HCT116 (cell line): ENCODE measurements around the gene FAM219A.

Experiments
- CTCF ChIP-seq, 3 experiments: fragments of 200-600 bp in 1 of 3; sonication (generic) in 1 of 3; IDR thresholded peaks in 2 of 3; conservative IDR thresholded peaks in 1 of 3; 2 replicates each; pipeline ENCODE4 v1.5.1; 2012 to 2017; ENCODE audit warnings: low read depth in 2 of 3, low read length in 2 of 3, antibody characterized with exemption in 1 of 3, borderline replicate concordance in 1 of 3, control low read depth in 1 of 3, mild to moderate bottlenecking in 1 of 3, mixed read lengths in 1 of 3, mixed run types in 1 of 3, moderate library complexity in 1 of 3; ENCODE audit not compliant: insufficient read depth in 1 of 3
- EGR1 ChIP-seq: IDR thresholded peaks from 2 replicates; pipeline ENCODE4 v1.6.1; 2012; ENCODE audit warnings: low read depth
- EZH2 ChIP-seq: fragments of 200-600 bp; sonication (generic); IDR thresholded peaks from 2 replicates; pipeline ENCODE4 v1.6.1; 2017; ENCODE audit warnings: antibody characterized with exemption, mixed run types
- POLR2A ChIP-seq: IDR thresholded peaks from 2 replicates; pipeline ENCODE4 v1.7.0; 2011; ENCODE audit warnings: borderline replicate concordance; ENCODE audit not compliant: insufficient read depth, insufficient read length; ENCODE audit errors: extremely low read depth
- POLR2AphosphoS5 ChIP-seq: IDR thresholded peaks from 2 replicates; pipeline ENCODE4 v1.6.1; 2011; ENCODE audit warnings: mild to moderate bottlenecking, low read depth, low read length, moderate library complexity
- SIN3A ChIP-seq: IDR thresholded peaks from 2 replicates; pipeline ENCODE4 v1.6.1; 2012; ENCODE audit warnings: low read depth
- TCF7L2 ChIP-seq: IDR thresholded peaks from 2 replicates; pipeline ENCODE4 v1.7.0; 2011; ENCODE audit warnings: borderline replicate concordance, inconsistent platforms; ENCODE audit not compliant: insufficient read depth, insufficient read length; ENCODE audit errors: extremely low read depth
- ZBTB33 ChIP-seq: IDR thresholded peaks from 2 replicates; pipeline ENCODE4 v1.6.1; 2011; ENCODE audit warnings: mild to moderate bottlenecking, low read length, moderate library complexity; ENCODE audit not compliant: insufficient replicate concordance; ENCODE audit errors: extremely low read depth
- ZNF274 ChIP-seq: fragments of 200-500 bp; sonication (Bioruptor generic); IDR thresholded peaks from 2 replicates; pipeline ENCODE4 v1.6.1; 2014; ENCODE audit warnings: mild to moderate bottlenecking, low read depth, low read length, inconsistent platforms
- TF ChIP-seq, protein P1 (sequence below): IDR thresholded peaks from 2 replicates; pipeline ENCODE4 v1.6.1; 2012

GRCh38 chr9:34446951-34447350 lies 11.4 kb downstream of the FAM219A start:
- no peak for TF ChIP-seq CTCF (IDR thresholded peaks at IDR 0.05 in 2 of 3, conservative IDR thresholded peaks at IDR 0.05 in 1 of 3; ENCODE audit: borderline replicate concordance in 1 of 3, insufficient read depth in 1 of 3, low read depth in 2 of 3, low read length in 2 of 3)
- TF ChIP-seq POLR2A, result no peak
- no peak for TF ChIP-seq ZBTB33
- TF ChIP-seq SIN3A, result no peak
- TF ChIP-seq EZH2, result no peak
- TF ChIP-seq EGR1, result no peak
- no peak for TF ChIP-seq ZNF274
- TF ChIP-seq TCF7L2, result no peak
- TF ChIP-seq POLR2AphosphoS5, result no peak
- TF ChIP-seq, protein P1, sequence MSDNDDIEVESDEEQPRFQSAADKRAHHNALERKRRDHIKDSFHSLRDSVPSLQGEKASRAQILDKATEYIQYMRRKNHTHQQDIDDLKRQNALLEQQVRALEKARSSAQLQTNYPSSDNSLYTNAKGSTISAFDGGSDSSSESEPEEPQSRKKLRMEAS, result no peak
